Testis (tissue), 3 donors: Measurements from ENCODE around the gene EXOSC10. TPM values are rescaled to one million over a fixed set of nuclear protein-coding genes. Genes with fewer than 3 reads are reported as not detected.
"Not testable (repeated sequence)": the region's sequence is repeated elsewhere in the genome, so short reads cannot be mapped to it uniquely, and the experiment has no call there.

Experiments
- DNase-seq: peaks from one replicate; pipeline ENCODE4 v3.0.0-alpha.2; 2019
- H3K27ac ChIP-seq, 2 donors: fragments of 200-600 bp; sonication (generic); one replicate each; pipeline ENCODE4 v1.5.1; 2019
- H3K27me3 ChIP-seq: fragments of 200-600 bp; sonication (generic); one replicate; pipeline ENCODE4 v1.5.1; 2019
- H3K36me3 ChIP-seq: fragments of 200-600 bp; sonication (generic); one replicate; pipeline ENCODE4 v1.5.1; 2017; ENCODE audit warnings: low read depth; ENCODE audit errors: missing control alignments
- H3K4me1 ChIP-seq: fragments of 200-600 bp; sonication (generic); one replicate; pipeline ENCODE4 v1.5.1; 2019
- H3K4me3 ChIP-seq, 2 donors: fragments of 200-600 bp; sonication (generic); one replicate each; pipeline ENCODE4 v1.5.1; 2017 to 2019
- H3K9me3 ChIP-seq: fragments of 200-600 bp; sonication (generic); one replicate; pipeline ENCODE4 v1.5.1; 2017
- CTCF ChIP-seq, 3 experiments: fragments of 450-650 bp in 2 of 3; fragments of 200-600 bp in 1 of 3; sonication (generic) in 1 of 3; IDR thresholded peaks; one replicate each; pipeline ENCODE4 v1.5.1; 2016 to 2019; ENCODE audit warnings: antibody characterized with exemption in 3 of 3, mild to moderate bottlenecking in 2 of 3, moderate library complexity in 1 of 3
- POLR2A ChIP-seq: fragments of 450-650 bp; IDR thresholded peaks from one replicate; pipeline ENCODE4 v1.6.1; 2017; ENCODE audit warnings: antibody characterized with exemption, mild to moderate bottlenecking, moderate library complexity
- WGBS, 2 donors: methylation state at CpG; one replicate each; pipeline ENCODE4 v1.1.5; 2018; 5-methylcytosine and 5-hydroxymethylcytosine counted together
- intact Hi-C: fragments of 100-400 bp; cut with DNase I; formaldehyde crosslinking; loops from one replicate; pipeline ENCODE4 v1.15.1; 2023; ENCODE audit warnings: low total_unique reads
- polyA plus RNA-seq: library from polyadenylated mRNA; stranded (reverse); fragments of 350-450 nt; fragmentation: Illumina TruSeq; extraction: RNeasy Lipid Tissue Mini Kit (QIAGEN cat#74804); gene quantifications from one replicate; pipeline ENCODE4 v1.2.3, GENCODE V29; 2014; ENCODE audit warnings: low read depth, low replicate concordance; ENCODE audit not compliant: insufficient read depth
- total RNA-seq, 2 donors: library from RNA; depleted of rRNA; stranded (reverse); fragments of >200 nt; gene quantifications; one replicate each; pipeline ENCODE4 v1.2.3, GENCODE V29; 2016

EXOSC10 gene
- total and polyA plus RNA-seq, 3 donors from 2014 or later: 67.5 to 78.8 (median 78.4) TPM

GRCh38 chr1:11041048-11041447 is 58.6 kb downstream of the EXOSC10 start:
- intact Hi-C loops: loop anchor here (10.0 kb wide), 1 partner anchor 604 kb away; no protein-coding TSS in a partner anchor
- TF ChIP-seq CTCF (IDR thresholded peaks at IDR 0.05) (no peak), POLR2A (no peak)
- no peaks in the 10 kb centered on the region for H3K27me3 ChIP-seq

GRCh38 chr1:11040105-11040429 is 59.6 kb downstream of the EXOSC10 start:
- 88 to 96% methylated on average over 7 of the region's 7 CpGs for WGBS, 2 donors
- not testable (repeated sequence) for H3K4me1 ChIP-seq, H3K27ac ChIP-seq, DNase-seq, H3K27me3 ChIP-seq, H3K36me3 ChIP-seq, H3K4me3 ChIP-seq, H3K9me3 ChIP-seq
- intact Hi-C loops: loop anchor here (10.0 kb wide), 1 partner anchor 605 kb away; no protein-coding TSS in a partner anchor

More at GRCh38 chr1:11041048-11041447, 58.6 kb downstream of the EXOSC10 start:
- Histone ChIP-seq H3K4me1 (no peaks in the 10 kb centered on the region), H3K27ac (no peak overlapping the region), H3K9me3 (no peaks in the 10 kb centered on the region), H3K4me3 (no peak overlapping the region), H3K36me3 (no peaks in the 10 kb centered on the region)
- DNase-seq: no peak

- no peaks in the 10 kb centered on the region for H3K9me3 ChIP-seq
- WGBS, 2 donors: 74 to 77% methylated on average over 2 of the region's 2 CpGs
- no peak for DNase-seq
- no peak for TF ChIP-seq CTCF (IDR thresholded peaks at IDR 0.05)
- TF ChIP-seq POLR2A: no peak
- intact Hi-C loops: loop anchor here (10.0 kb wide), 1 partner anchor 605 kb away; no protein-coding TSS in a partner anchor
- H3K4me3 ChIP-seq: no peak overlapping the region
- no peaks in the 10 kb centered on the region for H3K4me1 ChIP-seq
- no peaks in the 10 kb centered on the region for H3K36me3 ChIP-seq
- H3K27me3 ChIP-seq: no peaks in the 10 kb centered on the region
- no peak overlapping the region for H3K27ac ChIP-seq
Observed at GRCh38 chr1:11039351-11040104, 60.1 kb downstream of the EXOSC10 start.

- intact Hi-C loops: no loop called here
Observed at GRCh38 chr1:11037740-11038182, 61.9 kb downstream of the EXOSC10 start.

GRCh38 chr1:11037019-11037739 is 62.5 kb downstream of the EXOSC10 start:
- H3K36me3 ChIP-seq, H3K27me3 ChIP-seq, H3K4me1 ChIP-seq, H3K9me3 ChIP-seq, H3K27ac ChIP-seq, H3K4me3 ChIP-seq, intact Hi-C loops: not testable (repeated sequence)
- WGBS, 2 donors: 56 to 60% methylated on average over 18 of the region's 18 CpGs
- peak; percentile 3 for DNase-seq

More at GRCh38 chr1:11037740-11038182, 61.9 kb downstream of the EXOSC10 start:
- 6 to 14% methylated on average over 8 of the region's 8 CpGs for WGBS, 2 donors
- H3K9me3 ChIP-seq: no peaks in the 10 kb centered on the region
- H3K4me1 ChIP-seq: no peaks in the 10 kb centered on the region
- TF ChIP-seq CTCF (IDR thresholded peaks at IDR 0.05) (peak; percentile 85 to 96 (median 96)), POLR2A (no peak)
- H3K4me3 ChIP-seq: no peak overlapping the region
- no peak overlapping the region for H3K27ac ChIP-seq
- H3K36me3 ChIP-seq: no peaks in the 10 kb centered on the region
- no peaks in the 10 kb centered on the region for H3K27me3 ChIP-seq
- DNase-seq: peak; percentile 95
